H9 (cell line): ENCODE measurements around the gene INO80. TPM values are rescaled to one million over a fixed set of nuclear protein-coding genes. Genes with fewer than 3 reads are reported as not detected.

Experiments used
- DNase-seq: peaks from one replicate; pipeline ENCODE4 v3.0.0-alpha.2; 2017
- H2AFZ ChIP-seq: one replicate; pipeline ENCODE4 v1.6.1; 2013; ENCODE audit warnings: mild to moderate bottlenecking, low read length, control low read depth, moderate library complexity
- H2AK5ac ChIP-seq: 2 replicates; pipeline ENCODE4 v1.6.1; 2013; ENCODE audit warnings: low read length, control low read depth, mixed read lengths; ENCODE audit not compliant: insufficient read length
- H2BK120ac ChIP-seq: one replicate; pipeline ENCODE4 v1.6.1; 2013; ENCODE audit warnings: low read depth, mild to moderate bottlenecking, low read length, control low read depth, inconsistent platforms; ENCODE audit not compliant: poor library complexity, severe bottlenecking
- H2BK12ac ChIP-seq: 2 replicates; pipeline ENCODE4 v1.6.1; 2013; ENCODE audit warnings: low read length, control low read depth, mixed read lengths, low read depth; ENCODE audit not compliant: insufficient read length
- H2BK15ac ChIP-seq: 2 replicates; pipeline ENCODE4 v1.6.1; 2013; ENCODE audit warnings: low read depth, low read length, control low read depth
- H2BK20ac ChIP-seq: one replicate; pipeline ENCODE4 v1.6.1; 2013; ENCODE audit warnings: low read depth, mild to moderate bottlenecking, low read length, control low read depth, inconsistent platforms; ENCODE audit not compliant: poor library complexity, severe bottlenecking
- H2BK5ac ChIP-seq: 2 replicates; pipeline ENCODE4 v1.6.1; 2013; ENCODE audit warnings: low read length, control low read depth, mixed read lengths; ENCODE audit not compliant: insufficient read length
- H3K14ac ChIP-seq: 2 replicates; pipeline ENCODE4 v1.6.1; 2013; ENCODE audit warnings: low read length, control low read depth; ENCODE audit not compliant: insufficient read depth
- H3K18ac ChIP-seq: 2 replicates; pipeline ENCODE4 v1.6.1; 2013; ENCODE audit warnings: low read depth, mild to moderate bottlenecking, mixed read lengths, low read length, control low read depth; ENCODE audit not compliant: insufficient read length
- H3K23ac ChIP-seq: 2 replicates; pipeline ENCODE4 v1.6.1; 2013; ENCODE audit warnings: low read length, control low read depth, mixed read lengths, low read depth; ENCODE audit not compliant: insufficient read length
- H3K23me2 ChIP-seq: 2 replicates; pipeline ENCODE4 v1.6.1; 2013; ENCODE audit warnings: low read depth, mild to moderate bottlenecking, mixed read lengths, low read length, control low read depth; ENCODE audit not compliant: insufficient read length, poor library complexity, severe bottlenecking
- H3K27ac ChIP-seq: 2 replicates; pipeline ENCODE4 v1.5.1; 2013; ENCODE audit warnings: low read length, control low read depth, mixed read lengths, low read depth; ENCODE audit not compliant: insufficient read length
- H3K27me3 ChIP-seq: 2 replicates; pipeline ENCODE4 v1.6.1; 2013; ENCODE audit warnings: low read length, control low read depth, inconsistent platforms; ENCODE audit not compliant: insufficient read depth
- H3K4ac ChIP-seq: 2 replicates; pipeline ENCODE4 v1.6.1; 2013; ENCODE audit warnings: low read depth, mild to moderate bottlenecking, control low read depth, inconsistent platforms, low read length, moderate library complexity
- H3K4me1 ChIP-seq: 2 replicates; pipeline ENCODE4 v1.6.1; 2013; ENCODE audit warnings: low read length, control low read depth, inconsistent platforms; ENCODE audit not compliant: insufficient read depth
- H3K4me2 ChIP-seq: 2 replicates; pipeline ENCODE4 v1.6.1; 2013; ENCODE audit warnings: low read length, control low read depth, mixed read lengths; ENCODE audit not compliant: insufficient read length, insufficient read depth
- H3K56ac ChIP-seq: 2 replicates; pipeline ENCODE4 v1.6.1; 2013; ENCODE audit warnings: low read depth, mild to moderate bottlenecking, mixed read lengths, low read length, control low read depth; ENCODE audit not compliant: insufficient read length
- H3K79me1 ChIP-seq: 2 replicates; pipeline ENCODE4 v1.6.1; 2013; ENCODE audit warnings: low read depth, mild to moderate bottlenecking, moderate library complexity, low read length, control low read depth, inconsistent platforms; ENCODE audit not compliant: insufficient read depth, poor library complexity, severe bottlenecking
- H3K79me2 ChIP-seq: 2 replicates; pipeline ENCODE4 v1.6.1; 2013; ENCODE audit warnings: low read length, control low read depth, inconsistent platforms; ENCODE audit not compliant: insufficient read depth
- H3K9ac ChIP-seq: 2 replicates; pipeline ENCODE4 v1.6.1; 2013; ENCODE audit warnings: low read length, control low read depth, mixed read lengths; ENCODE audit not compliant: insufficient read length; ENCODE audit errors: extremely low read depth
- H3K9me3 ChIP-seq: one replicate; pipeline ENCODE4 v1.6.1; 2013; ENCODE audit warnings: low read depth, low read length, inconsistent platforms; ENCODE audit not compliant: control insufficient read depth
- H3T11ph ChIP-seq: one replicate; pipeline ENCODE4 v1.6.1; 2013; ENCODE audit warnings: mild to moderate bottlenecking, low read length, control low read depth, inconsistent platforms
- H4K20me1 ChIP-seq: one replicate; pipeline ENCODE4 v1.6.1; 2013; ENCODE audit not compliant: control insufficient read depth, insufficient read length, insufficient read depth
- H4K5ac ChIP-seq: 2 replicates; pipeline ENCODE4 v1.6.1; 2013; ENCODE audit warnings: low read depth, mild to moderate bottlenecking, mixed read lengths, low read length, control low read depth; ENCODE audit not compliant: insufficient read length
- H4K8ac ChIP-seq: replicated peaks from 2 replicates; pipeline ENCODE4 v1.6.1; 2013; ENCODE audit warnings: low read length, control low read depth, mixed read lengths, low read depth; ENCODE audit not compliant: insufficient read length
- H4K91ac ChIP-seq: 2 replicates; pipeline ENCODE4 v1.6.1; 2013; ENCODE audit warnings: low read depth, mild to moderate bottlenecking, moderate library complexity, mixed read lengths, low read length, control low read depth; ENCODE audit not compliant: insufficient read length
- H3K27ac Mint-ChIP-seq, 3 experiments: 2 replicates in 2 of 3; 3 replicates in 1 of 3; pipeline ENCODE4 v1.8.0; 2020 to 2021; ENCODE audit warnings: mixed read lengths in 3 of 3, mild to moderate bottlenecking in 1 of 3, moderate library complexity in 1 of 3
- H3K27me3 Mint-ChIP-seq: 2 replicates; pipeline ENCODE4 v1.8.0; 2021; ENCODE audit warnings: low read depth, mild to moderate bottlenecking, moderate library complexity, mixed read lengths
- H3K36me3 Mint-ChIP-seq, 3 experiments: 2 replicates in 2 of 3; 3 replicates in 1 of 3; pipeline ENCODE4 v1.8.0; 2020 to 2021; ENCODE audit warnings: low read depth in 3 of 3, mixed read lengths in 3 of 3; ENCODE audit not compliant: insufficient read depth in 1 of 3
- H3K4me1 Mint-ChIP-seq, 2 experiments: 2 replicates each; pipeline ENCODE4 v1.8.0; 2020; ENCODE audit warnings: mixed read lengths in 2 of 2
- H3K4me3 Mint-ChIP-seq, 2 experiments: 2 replicates in 1 of 2; 3 replicates in 1 of 2; pipeline ENCODE4 v1.8.0; 2020 to 2021; ENCODE audit warnings: mild to moderate bottlenecking in 2 of 2, mixed read lengths in 2 of 2, moderate library complexity in 1 of 2
- H3K9me3 Mint-ChIP-seq, 2 experiments: 2 replicates in 1 of 2; 3 replicates in 1 of 2; pipeline ENCODE4 v1.8.0; 2020; ENCODE audit warnings: mild to moderate bottlenecking in 2 of 2, mixed read lengths in 2 of 2, moderate library complexity in 1 of 2
- WGBS: extraction: QIAGEN DNeasy Blood & Tissue Kit; methylation state at CpG from one replicate; pipeline ENCODE4 v1.1.7; 2013; ENCODE audit warnings: missing lambda C conversion rate, low lambda C conversion rate, mixed read lengths; ENCODE audit not compliant: insufficient read length; ENCODE audit errors: extremely low coverage; 5-methylcytosine and 5-hydroxymethylcytosine counted together
- total RNA-seq: library from RNA; stranded (reverse); gene quantifications from 2 replicates; pipeline ENCODE4 v1.2.1, GENCODE V29; 2021
- TF ChIP-seq, protein P1 (sequence below): fragments of 200-600 bp; sonication (generic); conservative IDR thresholded peaks from 3 replicates; pipeline ENCODE4 v1.8.0; 2021; ENCODE audit warnings: antibody characterized with exemption, mild to moderate bottlenecking

Gene INO80
- total RNA-seq, 1 experiment from 2014 or later, result 29.2 TPM

DNA sequence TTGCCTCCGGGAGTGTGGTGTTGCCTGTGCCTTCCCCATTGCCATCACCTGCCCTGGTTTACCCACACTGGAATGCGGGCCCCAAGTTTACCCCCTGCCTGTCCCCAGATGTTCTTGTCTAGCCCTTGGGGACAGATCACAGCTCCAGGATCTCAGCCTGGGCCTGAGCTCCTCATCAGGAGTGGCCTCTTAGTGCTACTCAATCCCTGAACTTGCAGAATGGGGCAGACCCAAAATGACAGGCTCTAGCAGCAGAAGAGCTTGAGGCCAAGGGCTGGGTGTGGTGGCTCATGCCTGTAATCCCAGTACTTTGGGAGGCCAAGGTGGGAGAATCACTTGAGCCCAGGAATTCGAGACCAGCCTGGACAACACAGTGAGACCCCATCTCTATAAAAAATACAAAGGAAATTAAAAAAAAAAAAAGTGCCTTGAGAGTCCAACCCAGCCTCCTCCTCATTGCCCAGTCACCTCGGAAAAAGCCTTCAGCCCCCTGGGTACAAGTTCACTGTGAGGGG lies 159.0 kb downstream of the INO80 start:
- H3K4me1 Mint-ChIP-seq, result peaks cover 46 to 58% of the 10 kb centered on the region in 2 experiments
- no peak overlapping the region for H2AK5ac ChIP-seq
- TF ChIP-seq, protein P1, sequence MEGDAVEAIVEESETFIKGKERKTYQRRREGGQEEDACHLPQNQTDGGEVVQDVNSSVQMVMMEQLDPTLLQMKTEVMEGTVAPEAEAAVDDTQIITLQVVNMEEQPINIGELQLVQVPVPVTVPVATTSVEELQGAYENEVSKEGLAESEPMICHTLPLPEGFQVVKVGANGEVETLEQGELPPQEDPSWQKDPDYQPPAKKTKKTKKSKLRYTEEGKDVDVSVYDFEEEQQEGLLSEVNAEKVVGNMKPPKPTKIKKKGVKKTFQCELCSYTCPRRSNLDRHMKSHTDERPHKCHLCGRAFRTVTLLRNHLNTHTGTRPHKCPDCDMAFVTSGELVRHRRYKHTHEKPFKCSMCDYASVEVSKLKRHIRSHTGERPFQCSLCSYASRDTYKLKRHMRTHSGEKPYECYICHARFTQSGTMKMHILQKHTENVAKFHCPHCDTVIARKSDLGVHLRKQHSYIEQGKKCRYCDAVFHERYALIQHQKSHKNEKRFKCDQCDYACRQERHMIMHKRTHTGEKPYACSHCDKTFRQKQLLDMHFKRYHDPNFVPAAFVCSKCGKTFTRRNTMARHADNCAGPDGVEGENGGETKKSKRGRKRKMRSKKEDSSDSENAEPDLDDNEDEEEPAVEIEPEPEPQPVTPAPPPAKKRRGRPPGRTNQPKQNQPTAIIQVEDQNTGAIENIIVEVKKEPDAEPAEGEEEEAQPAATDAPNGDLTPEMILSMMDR, result no peak
- H2BK20ac ChIP-seq, result no peak overlapping the region
- no peaks in the 10 kb centered on the region; a peak in 1 of 5 replicates for H3K9me3 Mint-ChIP-seq
- no peak overlapping the region for H2BK12ac ChIP-seq
- H4K20me1 ChIP-seq, result no peaks in the 10 kb centered on the region
- no peaks in the 10 kb centered on the region; the same call in 1 of the 2 replicates for H3K27me3 Mint-ChIP-seq
- no peaks in the 10 kb centered on the region for H3K27me3 ChIP-seq
- H3K36me3 Mint-ChIP-seq, result peaks cover 18 to 35% (median 30%) of the 10 kb centered on the region in 3 experiments
- H3K14ac ChIP-seq, result no peak overlapping the region; the same call in 1 of the 2 replicates
- H3K9me3 ChIP-seq, result no peaks in the 10 kb centered on the region
- H3K23me2 ChIP-seq, result peaks cover 18% of the 10 kb centered on the region
- peaks cover 3% of the 10 kb centered on the region; the same call in 1 of the 2 replicates for H3K4me1 ChIP-seq
- DNase-seq, result no peak
- H3K23ac ChIP-seq, result no peak overlapping the region
- H3K4me3 Mint-ChIP-seq, result no peak overlapping the region
- no peak overlapping the region for H2AFZ ChIP-seq
- H3K18ac ChIP-seq, result no peak overlapping the region
- H2BK15ac ChIP-seq, result no peak overlapping the region
- no peak overlapping the region for H3T11ph ChIP-seq
- H3K9ac ChIP-seq, result no peak overlapping the region
- no peak overlapping the region for H4K91ac ChIP-seq
- no peak overlapping the region for H3K4ac ChIP-seq
- H3K79me1 ChIP-seq, result no peaks in the 10 kb centered on the region
- no peaks in the 10 kb centered on the region; the same call in 1 of the 2 replicates for H3K79me2 ChIP-seq
- H4K5ac ChIP-seq, result no peak overlapping the region
- no CpG with 5 or more reads among the region's 4 CpGs for WGBS
- H4K8ac ChIP-seq, result no peak overlapping the region
- no peak overlapping the region for H2BK120ac ChIP-seq
- no peak overlapping the region for H3K27ac ChIP-seq
- H2BK5ac ChIP-seq, result no peak overlapping the region
- H3K27ac Mint-ChIP-seq, result no peak overlapping the region; a peak in 1 of 7 replicates
- no peak overlapping the region for H3K4me2 ChIP-seq
- no peak overlapping the region for H3K56ac ChIP-seq
